LNCaP clone FGC (cell line): Measurements from ENCODE around the gene RAG2.

Experiments
- DNase-seq: peaks from one replicate; pipeline ENCODE4 v3.0.0-alpha.2; 2011; ENCODE audit warnings: low read depth
- H3K4me3 ChIP-seq: 2 replicates; pipeline ENCODE4 v1.5.1; 2011; ENCODE audit warnings: mild to moderate bottlenecking, low read depth, low read length, control low read depth
- TF ChIP-seq, protein P1 (sequence below): IDR thresholded peaks from 2 replicates; pipeline ENCODE4 v1.5.1; 2012; ENCODE audit warnings: mild to moderate bottlenecking; ENCODE audit not compliant: control insufficient read depth, insufficient read depth; ENCODE audit errors: extremely low read depth

The RAG2 gene

DNA sequence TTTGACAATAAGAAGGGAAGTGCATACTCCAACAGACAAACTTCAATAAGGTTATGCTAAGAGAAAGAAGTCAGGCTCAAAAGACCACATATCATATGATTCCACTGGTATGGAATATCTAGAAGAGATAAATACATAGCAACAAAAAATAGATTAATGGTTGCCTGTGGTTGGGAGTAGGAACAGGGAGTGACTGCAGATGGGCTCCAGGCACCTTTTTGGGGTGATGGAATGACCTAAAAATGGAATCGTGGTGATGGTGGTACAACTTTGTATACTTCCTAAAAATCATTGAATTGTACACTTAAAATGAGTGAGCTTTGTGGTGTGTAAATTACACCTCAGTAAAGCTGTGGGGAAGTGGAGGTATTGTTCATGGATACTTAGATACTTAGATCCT lies 29.0 kb upstream of the RAG2 start:
- no peak for DNase-seq
- TF ChIP-seq, protein P1, sequence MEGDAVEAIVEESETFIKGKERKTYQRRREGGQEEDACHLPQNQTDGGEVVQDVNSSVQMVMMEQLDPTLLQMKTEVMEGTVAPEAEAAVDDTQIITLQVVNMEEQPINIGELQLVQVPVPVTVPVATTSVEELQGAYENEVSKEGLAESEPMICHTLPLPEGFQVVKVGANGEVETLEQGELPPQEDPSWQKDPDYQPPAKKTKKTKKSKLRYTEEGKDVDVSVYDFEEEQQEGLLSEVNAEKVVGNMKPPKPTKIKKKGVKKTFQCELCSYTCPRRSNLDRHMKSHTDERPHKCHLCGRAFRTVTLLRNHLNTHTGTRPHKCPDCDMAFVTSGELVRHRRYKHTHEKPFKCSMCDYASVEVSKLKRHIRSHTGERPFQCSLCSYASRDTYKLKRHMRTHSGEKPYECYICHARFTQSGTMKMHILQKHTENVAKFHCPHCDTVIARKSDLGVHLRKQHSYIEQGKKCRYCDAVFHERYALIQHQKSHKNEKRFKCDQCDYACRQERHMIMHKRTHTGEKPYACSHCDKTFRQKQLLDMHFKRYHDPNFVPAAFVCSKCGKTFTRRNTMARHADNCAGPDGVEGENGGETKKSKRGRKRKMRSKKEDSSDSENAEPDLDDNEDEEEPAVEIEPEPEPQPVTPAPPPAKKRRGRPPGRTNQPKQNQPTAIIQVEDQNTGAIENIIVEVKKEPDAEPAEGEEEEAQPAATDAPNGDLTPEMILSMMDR: no peak
- H3K4me3 ChIP-seq: no peak overlapping the region

DNA sequence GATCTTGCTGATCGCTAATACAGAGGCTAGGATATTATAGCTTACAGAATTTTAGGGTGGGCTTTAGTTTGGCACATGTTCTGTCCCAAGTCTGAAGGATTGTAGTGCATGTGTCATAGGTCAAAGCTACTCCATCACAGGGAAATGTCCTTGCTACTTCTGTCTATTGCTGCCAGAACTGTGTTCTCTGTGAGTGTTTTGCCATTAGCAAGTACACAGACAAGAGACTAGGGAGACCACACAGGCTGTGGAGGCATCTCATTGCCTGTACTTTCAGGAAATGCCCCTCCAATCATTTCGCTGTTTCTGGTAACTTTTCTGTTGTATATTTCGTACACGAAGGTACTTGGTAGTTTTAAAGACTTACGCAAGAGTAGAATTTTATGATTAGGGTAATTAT lies 25.5 kb upstream of the RAG2 start:
- no peak for DNase-seq
- TF ChIP-seq, protein P1: no peak
- H3K4me3 ChIP-seq: no peak overlapping the region

DNA sequence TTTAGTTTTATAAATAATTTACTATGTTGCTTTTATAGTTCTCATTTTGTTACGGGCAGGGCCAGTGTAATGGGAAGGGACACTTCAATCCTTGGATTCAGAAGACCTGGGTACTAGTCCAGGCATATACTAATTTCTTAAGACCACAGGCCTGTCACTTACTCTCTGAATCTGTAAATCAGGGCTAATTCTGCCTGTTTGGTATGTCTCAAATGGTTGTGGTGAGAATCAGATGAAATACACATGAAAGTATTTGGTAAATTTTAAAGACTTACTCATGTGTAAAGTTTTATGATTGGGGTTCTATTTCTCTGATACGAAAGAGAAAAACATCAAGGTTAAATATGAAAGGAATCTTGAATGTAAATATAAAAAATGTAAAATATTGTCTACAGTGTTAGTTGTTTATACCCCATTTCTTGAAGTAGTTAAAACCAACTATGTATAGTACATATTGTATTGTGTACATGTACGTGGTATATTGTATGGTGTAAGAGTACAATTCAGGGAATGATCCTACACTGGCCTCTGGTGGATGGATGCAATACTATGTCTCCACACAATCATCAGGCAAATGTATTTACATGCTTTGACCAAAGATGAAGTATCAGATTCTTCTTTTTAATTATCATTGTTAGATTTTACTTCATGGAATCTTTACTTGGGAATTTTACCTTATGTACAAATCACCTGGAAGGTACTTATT lies 24.5 kb upstream of the RAG2 start:
- no peak overlapping the region for H3K4me3 ChIP-seq
- DNase-seq: no peak
- TF ChIP-seq, protein P1: peak; percentile 74

DNA sequence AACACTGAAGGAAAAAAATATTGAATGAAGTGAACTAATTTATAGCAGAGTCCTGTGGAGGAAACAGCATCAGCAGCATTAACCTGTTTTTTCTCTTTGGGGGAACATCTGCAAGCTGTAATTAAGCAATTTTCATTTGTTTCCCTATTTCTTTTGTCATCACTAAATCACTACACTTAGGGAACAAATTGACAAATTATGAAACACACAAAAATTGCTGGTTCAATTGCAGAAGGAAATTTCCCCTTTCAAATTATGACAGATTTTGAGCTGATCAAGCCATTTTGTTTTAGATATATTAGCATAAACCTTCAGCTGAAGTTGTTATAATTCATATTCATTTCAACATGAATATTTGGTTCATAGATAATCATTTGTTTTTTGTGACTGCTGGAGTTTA lies 22.2 kb upstream of the RAG2 start:
- H3K4me3 ChIP-seq: no peak overlapping the region
- DNase-seq: no peak
- TF ChIP-seq, protein P1: no peak

DNA sequence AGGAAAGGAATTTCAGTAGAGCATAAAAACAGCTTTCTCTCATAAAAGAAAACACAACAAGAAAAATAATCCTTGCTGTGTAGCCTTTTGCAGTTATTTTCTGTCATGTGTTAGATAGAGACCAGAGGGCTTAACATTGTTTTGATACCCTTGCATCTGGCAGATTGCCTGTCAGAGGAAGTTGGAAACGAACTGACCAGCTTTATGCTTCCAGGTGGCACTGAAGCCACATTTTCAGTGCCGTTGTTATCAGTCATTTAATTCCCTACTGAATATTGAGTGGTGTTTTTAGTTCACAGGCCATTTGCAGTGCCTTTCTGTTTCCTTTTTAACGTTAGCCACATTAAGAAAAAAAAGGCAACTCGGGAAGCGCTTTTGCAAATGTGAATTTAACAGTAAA lies 21.5 kb upstream of the RAG2 start:
- TF ChIP-seq, protein P1: no peak
- no peak for DNase-seq
- H3K4me3 ChIP-seq: no peak overlapping the region

DNA sequence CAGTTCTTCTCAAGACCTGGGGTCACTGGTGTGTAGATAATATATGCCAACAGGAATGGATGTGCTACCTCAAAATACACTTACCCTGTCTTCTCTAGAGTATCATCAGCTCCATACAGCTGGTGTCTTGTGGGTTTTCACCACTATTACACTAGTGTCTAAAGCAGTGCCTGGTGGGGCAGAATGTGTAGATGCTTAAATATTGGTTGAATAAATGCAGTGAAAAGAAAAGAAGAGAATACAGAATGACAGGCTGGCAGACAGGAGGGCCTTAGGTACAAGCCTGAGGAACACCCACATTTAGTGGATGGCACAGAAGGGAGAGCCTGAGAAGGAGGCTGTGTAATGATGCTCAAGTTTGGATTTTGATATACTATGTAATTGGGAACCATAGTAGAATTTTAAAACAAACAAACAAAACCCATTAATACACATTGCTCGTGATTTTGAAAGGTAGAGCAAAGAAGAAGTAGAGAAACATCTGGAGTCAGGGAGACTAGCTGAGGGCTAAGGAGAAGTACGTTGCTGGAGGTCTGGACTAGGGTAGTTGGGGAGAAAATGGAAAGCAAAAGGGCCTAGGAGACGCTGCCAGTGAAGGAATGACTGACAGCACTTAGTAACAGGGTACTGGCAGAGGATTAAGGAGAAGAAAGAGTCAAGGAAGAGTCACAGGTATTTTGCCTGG lies 20.5 kb upstream of the RAG2 start:
- no peak for DNase-seq
- TF ChIP-seq, protein P1: no peak
- no peak overlapping the region for H3K4me3 ChIP-seq
